SJCRH30 (cell line): ENCODE measurements around the gene ANKRD6. TPM values are rescaled to one million over a fixed set of nuclear protein-coding genes. Genes with fewer than 3 reads are reported as not detected.

Source experiments
- DNase-seq, 2 experiments: peaks; one replicate each; pipeline ENCODE4 v3.0.0-alpha.2; 2015 to 2020
- H3K27ac ChIP-seq: fragments of 250-450 bp; sonication (Bioruptor Pico); 2 replicates; pipeline ENCODE4 v1.5.1; 2020; ENCODE audit warnings: mild to moderate bottlenecking, moderate library complexity
- H3K27me3 ChIP-seq: fragments of 250-450 bp; sonication (Bioruptor Pico); 2 replicates; pipeline ENCODE4 v1.5.1; 2020; ENCODE audit warnings: mild to moderate bottlenecking, moderate library complexity
- H3K36me3 ChIP-seq: fragments of 250-450 bp; sonication (Bioruptor Pico); 2 replicates; pipeline ENCODE4 v1.5.1; 2020; ENCODE audit warnings: mild to moderate bottlenecking, moderate library complexity
- H3K4me1 ChIP-seq: fragments of 250-450 bp; sonication (Bioruptor Pico); 2 replicates; pipeline ENCODE4 v1.5.1; 2020; ENCODE audit warnings: mild to moderate bottlenecking, moderate library complexity
- H3K4me3 ChIP-seq: fragments of 250-450 bp; sonication (Bioruptor Pico); 2 replicates; pipeline ENCODE4 v1.5.1; 2020; ENCODE audit warnings: mild to moderate bottlenecking, moderate library complexity
- H3K9me3 ChIP-seq: fragments of 250-450 bp; sonication (Bioruptor Pico); replicated peaks from 2 replicates; pipeline ENCODE4 v1.5.1; 2020; ENCODE audit warnings: mild to moderate bottlenecking, moderate library complexity
- total RNA-seq: library from RNA; depleted of rRNA; stranded (reverse); fragments of >200 nt; shearing (Covaris generic); gene quantifications from 2 replicates; pipeline ENCODE4 v1.2.3, GENCODE V29; 2014

The ANKRD6 gene
- total RNA-seq, 1 experiment from 2014 or later: 0.73 TPM

DNA sequence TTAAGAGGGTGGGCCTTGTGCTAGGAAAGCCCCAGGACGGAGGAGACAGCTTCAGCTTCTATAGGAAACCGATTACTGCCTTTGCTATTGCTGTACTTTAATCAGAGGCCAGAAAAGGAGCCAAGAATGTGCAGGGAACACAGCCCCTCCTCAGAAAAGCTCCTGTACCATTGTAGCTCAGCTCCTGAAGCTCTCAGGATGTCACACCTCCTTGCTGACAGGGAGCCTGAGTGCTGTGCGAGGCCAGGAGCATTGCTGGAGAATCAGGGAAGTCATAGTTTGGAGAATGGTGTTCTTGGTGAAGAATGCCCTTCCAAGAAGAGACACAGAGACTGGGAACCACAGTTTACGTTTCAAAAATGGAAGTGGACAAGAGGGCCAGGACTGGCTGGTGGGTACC is 158.8 kb downstream of the ANKRD6 start:
- Histone ChIP-seq H3K27ac (no peak overlapping the region), H3K27me3 (no peaks in the 10 kb centered on the region), H3K4me3 (no peak overlapping the region), H3K4me1 (no peaks in the 10 kb centered on the region), H3K36me3 (no peaks in the 10 kb centered on the region), H3K9me3 (no peaks in the 10 kb centered on the region)
- DNase-seq: no peak

DNA sequence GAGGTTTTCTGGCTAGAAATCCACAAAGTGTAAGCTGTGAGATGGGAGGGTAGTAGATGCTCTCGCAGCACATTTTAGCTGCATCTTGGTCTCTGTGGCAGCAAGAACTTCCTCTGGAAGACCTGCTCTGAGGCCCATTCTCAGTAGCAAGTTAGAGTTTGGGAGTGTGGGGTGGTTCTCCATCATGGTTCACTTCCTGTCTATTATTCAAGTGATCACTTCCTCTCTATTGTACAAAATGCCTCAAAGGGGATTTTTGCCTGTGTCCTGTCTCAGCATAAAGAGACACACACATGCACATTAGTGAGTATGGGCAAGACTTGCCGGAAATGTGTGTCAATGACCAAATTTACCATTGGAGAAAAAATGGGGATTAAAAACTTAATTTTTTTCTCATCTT is 163.1 kb downstream of the ANKRD6 start:
- H3K27ac ChIP-seq: no peak overlapping the region
- DNase-seq: no peak
- no peak overlapping the region for H3K4me3 ChIP-seq
- no peaks in the 10 kb centered on the region for H3K9me3 ChIP-seq
- no peaks in the 10 kb centered on the region for H3K36me3 ChIP-seq
- H3K27me3 ChIP-seq: no peaks in the 10 kb centered on the region
- H3K4me1 ChIP-seq: no peaks in the 10 kb centered on the region

DNA sequence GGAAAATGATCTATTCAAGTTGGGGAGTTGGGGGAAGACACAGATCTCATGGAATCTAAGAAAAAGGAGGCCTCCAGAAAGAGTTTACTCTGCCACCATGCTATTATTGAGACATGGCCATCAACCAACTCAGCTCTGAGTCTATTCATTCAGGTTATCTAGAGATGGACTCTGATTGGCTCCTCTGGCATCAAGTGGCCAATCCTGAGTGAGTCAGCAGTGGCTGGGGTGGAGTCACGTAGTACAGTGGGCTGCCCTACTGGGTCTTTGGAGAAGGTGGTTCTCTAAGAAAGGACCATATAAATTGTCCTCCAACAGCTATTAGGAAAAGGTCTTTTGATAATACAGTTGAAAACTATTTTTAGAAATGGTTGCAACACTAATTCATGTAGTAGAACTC is 163.5 kb downstream of the ANKRD6 start:
- no peaks in the 10 kb centered on the region for H3K4me1 ChIP-seq
- no peaks in the 10 kb centered on the region for H3K36me3 ChIP-seq
- no peak overlapping the region for H3K4me3 ChIP-seq
- peak in 1 of 2 experiments; percentile 26 for DNase-seq
- no peaks in the 10 kb centered on the region for H3K9me3 ChIP-seq
- H3K27me3 ChIP-seq: no peaks in the 10 kb centered on the region
- H3K27ac ChIP-seq: no peak overlapping the region

DNA sequence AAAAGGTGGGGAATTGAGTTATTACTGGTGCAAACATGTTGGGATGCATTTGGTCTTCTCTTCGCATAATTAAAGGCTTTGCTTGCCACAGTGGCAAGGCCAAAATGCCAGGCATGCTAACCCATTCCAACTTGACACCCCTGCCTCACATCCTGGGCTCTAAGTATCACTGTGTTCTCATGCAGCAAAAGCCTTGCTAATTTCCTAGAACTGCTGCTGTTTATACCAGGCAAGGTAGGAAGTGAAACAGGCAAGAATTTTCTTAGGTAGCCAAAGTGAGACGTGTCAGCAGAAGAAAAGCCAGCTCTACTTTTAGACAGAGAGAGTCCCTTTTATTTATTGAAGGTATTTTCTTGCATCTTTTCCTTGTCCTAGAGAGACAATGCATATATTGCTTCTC is 164.4 kb downstream of the ANKRD6 start:
- no peak overlapping the region for H3K27ac ChIP-seq
- DNase-seq: no peak
- no peaks in the 10 kb centered on the region for H3K36me3 ChIP-seq
- no peaks in the 10 kb centered on the region for H3K9me3 ChIP-seq
- no peaks in the 10 kb centered on the region for H3K27me3 ChIP-seq
- H3K4me1 ChIP-seq: no peaks in the 10 kb centered on the region
- no peak overlapping the region for H3K4me3 ChIP-seq

DNA sequence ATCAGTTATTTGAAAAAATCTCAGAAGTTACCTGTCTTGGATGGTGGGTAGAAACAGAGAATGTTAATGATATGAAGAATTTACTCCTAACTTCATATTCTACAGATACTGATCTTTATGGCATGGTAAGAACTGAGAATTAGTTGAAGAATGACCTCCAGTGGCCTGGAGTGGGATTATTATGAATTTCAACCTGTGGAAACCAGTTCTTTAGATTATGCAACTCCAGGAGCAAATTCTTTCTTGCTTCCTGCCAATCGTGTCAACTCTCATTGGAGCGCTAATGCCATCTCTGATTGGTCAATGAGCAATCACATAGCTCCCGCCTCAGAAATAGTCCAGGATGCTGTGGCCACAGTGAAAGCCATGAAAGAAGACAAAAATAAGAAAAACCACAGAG is 165.0 kb downstream of the ANKRD6 start:
- Histone ChIP-seq H3K36me3 (no peaks in the 10 kb centered on the region), H3K4me1 (no peaks in the 10 kb centered on the region), H3K9me3 (no peaks in the 10 kb centered on the region), H3K27ac (no peak overlapping the region), H3K27me3 (no peaks in the 10 kb centered on the region), H3K4me3 (no peak overlapping the region)
- DNase-seq: peak in 1 of 2 experiments; percentile 42

DNA sequence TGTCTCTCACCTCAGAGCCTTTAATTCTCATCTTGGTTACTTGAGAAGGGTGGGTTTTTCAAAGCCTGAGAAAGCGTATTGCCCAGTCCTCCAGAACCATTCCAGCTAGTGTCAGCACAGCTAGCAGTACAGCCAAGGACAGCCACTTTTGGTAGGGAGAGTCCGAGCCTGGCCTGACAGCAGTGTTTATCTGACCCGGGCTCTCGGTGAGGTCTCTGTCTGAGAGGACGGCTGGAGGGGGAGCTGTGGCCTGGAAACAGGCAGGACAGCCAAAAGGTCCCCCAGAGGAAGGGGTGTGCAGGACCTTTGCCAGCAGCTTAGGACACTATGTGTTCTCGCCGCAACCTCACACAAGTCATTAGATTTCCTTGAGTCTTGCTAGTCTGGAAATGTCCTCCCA is 166.8 kb downstream of the ANKRD6 start:
- no peak overlapping the region for H3K27ac ChIP-seq
- H3K27me3 ChIP-seq: no peaks in the 10 kb centered on the region
- no peak overlapping the region for H3K4me3 ChIP-seq
- no peaks in the 10 kb centered on the region for H3K36me3 ChIP-seq
- H3K4me1 ChIP-seq: no peaks in the 10 kb centered on the region
- no peaks in the 10 kb centered on the region for H3K9me3 ChIP-seq
- DNase-seq: no peak

DNA sequence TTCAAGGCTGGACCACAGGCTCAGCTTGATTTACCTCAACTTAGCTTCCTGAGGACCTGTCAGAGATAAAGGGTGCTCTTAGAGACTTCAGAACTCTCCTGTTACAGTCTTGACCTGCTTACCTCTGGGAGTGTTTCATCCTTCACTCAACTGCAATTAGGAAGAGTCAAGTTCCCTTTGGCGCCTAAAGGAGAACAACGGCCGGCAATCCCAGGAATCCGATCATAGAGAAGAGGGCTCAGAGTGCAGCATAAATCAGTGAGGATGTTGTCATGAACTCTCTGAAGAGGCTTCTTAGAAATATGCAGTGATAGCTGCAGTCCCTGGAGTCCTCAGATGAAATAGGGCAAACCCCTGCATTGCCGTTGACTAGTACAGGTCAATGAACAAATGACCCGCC is 169.2 kb downstream of the ANKRD6 start:
- Histone ChIP-seq H3K36me3 (no peaks in the 10 kb centered on the region), H3K9me3 (no peaks in the 10 kb centered on the region), H3K27ac (no peak overlapping the region), H3K4me1 (no peaks in the 10 kb centered on the region), H3K27me3 (no peaks in the 10 kb centered on the region), H3K4me3 (no peak overlapping the region)
- DNase-seq: no peak

DNA sequence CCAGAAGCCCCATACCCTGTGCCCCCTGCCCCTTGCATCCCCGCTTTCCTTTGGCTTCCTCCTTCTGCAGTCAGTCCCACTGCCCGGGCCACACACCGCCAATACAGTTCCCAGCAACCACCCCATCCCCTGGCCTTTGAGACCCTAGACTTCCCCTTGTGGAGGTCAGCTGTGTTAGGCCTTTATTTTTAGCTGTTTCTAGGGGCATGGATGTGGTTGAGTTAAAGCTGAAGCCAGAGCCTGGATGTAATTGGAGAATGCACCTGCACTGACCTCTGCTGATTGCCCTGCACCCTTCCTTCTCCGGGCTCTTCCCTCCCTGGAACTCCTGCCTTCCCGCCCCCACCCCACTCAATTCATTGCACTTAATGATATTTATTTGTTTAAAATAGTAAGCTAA is 171.7 kb downstream of the ANKRD6 start:
- Histone ChIP-seq H3K9me3 (no peaks in the 10 kb centered on the region), H3K27ac (no peak overlapping the region), H3K4me3 (no peak overlapping the region), H3K36me3 (no peaks in the 10 kb centered on the region), H3K27me3 (no peaks in the 10 kb centered on the region), H3K4me1 (no peaks in the 10 kb centered on the region)
- no peak for DNase-seq

DNA sequence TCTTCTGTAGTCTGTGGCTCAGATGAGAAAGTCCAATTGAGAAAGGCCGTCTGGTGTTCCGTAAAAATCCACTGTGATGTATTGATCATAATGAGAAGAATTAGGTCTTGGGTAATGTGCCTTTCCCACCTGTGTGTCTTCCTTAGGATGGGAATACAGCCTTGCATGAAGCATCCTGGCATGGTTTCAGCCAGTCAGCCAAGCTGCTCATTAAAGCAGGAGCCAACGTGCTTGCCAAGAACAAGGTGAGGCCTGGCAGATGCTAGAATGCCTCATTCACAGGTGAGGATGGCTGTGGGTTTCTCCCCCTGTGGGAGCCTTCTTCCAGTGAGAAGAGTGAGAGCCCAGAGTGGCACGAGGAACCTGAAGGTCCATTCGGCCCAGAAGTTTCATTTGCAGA is 172.9 kb downstream of the ANKRD6 start:
- Histone ChIP-seq H3K27ac (no peak overlapping the region), H3K27me3 (no peaks in the 10 kb centered on the region), H3K36me3 (no peaks in the 10 kb centered on the region), H3K4me3 (no peak overlapping the region), H3K9me3 (no peaks in the 10 kb centered on the region), H3K4me1 (no peaks in the 10 kb centered on the region)
- no peak for DNase-seq

DNA sequence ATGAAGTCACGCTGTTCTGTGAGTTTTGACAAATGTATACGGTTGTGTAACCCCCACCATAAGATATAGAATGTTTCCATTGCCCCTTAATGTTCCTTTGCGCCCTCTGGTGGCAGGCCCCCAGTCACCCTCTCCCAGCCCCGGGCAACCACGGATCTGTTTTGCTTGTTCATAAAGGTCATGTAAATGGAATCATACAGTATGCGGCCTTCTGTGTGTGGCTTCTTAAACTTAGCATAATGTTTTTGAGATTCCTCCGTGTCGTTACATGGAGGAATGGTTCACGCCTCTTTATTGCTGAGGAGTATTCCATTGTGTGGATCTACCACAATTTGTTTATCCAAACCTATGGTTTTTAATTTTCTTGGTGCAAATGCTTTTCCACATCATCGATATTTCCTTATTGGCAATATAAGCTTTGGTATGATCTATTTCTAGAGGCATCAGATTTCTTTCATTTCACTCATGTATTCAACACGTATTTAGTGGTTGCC is 177.2 kb downstream of the ANKRD6 start:
- no peak overlapping the region for H3K27ac ChIP-seq
- no peak overlapping the region for H3K4me3 ChIP-seq
- no peaks in the 10 kb centered on the region for H3K36me3 ChIP-seq
- no peaks in the 10 kb centered on the region for H3K4me1 ChIP-seq
- H3K27me3 ChIP-seq: no peaks in the 10 kb centered on the region
- peak; percentile 56 to 69 for DNase-seq
- H3K9me3 ChIP-seq: no peaks in the 10 kb centered on the region

DNA sequence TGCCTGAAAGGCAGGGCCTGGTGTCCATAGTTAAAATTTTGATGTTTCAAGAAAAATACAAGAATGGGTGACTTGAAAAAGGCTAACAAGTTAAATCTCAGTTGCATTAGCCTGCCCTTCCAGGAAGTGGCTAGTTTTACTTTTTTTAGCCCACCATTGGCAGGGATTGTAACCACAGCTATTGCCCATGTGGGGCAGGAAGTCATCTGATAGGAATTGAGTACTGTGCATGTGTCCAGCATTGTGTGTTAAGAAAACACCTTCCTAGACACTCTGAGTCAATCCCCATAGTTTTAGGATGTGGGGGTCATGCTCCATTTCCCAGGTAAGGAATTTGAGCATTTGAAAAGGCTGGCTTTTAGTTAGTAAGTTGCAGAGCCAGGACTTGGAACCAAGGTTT is 178.7 kb downstream of the ANKRD6 start:
- no peaks in the 10 kb centered on the region for H3K36me3 ChIP-seq

DNA sequence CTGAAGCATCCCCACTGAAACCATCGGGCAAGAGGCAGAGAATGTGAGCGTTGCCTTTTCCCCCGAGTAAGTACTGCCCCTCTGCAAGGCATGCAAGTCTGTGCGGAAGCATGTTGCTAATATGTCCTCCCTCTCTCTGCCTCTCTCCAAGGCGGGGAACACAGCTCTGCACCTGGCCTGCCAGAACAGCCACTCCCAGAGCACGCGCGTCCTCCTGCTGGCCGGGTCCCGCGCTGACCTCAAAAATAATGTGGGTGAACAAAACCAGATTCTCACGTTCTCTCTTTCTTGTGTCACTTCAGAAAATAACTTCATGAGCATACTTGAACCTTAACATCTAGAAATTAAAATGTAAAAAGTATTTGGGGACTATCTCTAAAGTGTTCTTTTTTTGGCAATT is 179.2 kb downstream of the ANKRD6 start:
- Histone ChIP-seq H3K36me3 (no peaks in the 10 kb centered on the region), H3K4me3 (no peak overlapping the region), H3K9me3 (no peaks in the 10 kb centered on the region), H3K27ac (no peak overlapping the region), H3K27me3 (no peaks in the 10 kb centered on the region), H3K4me1 (no peaks in the 10 kb centered on the region)
- DNase-seq: peak; percentile 13 to 15

More for the DNA sequence above, 178.7 kb downstream of the ANKRD6 start:
- Histone ChIP-seq H3K4me1 (no peaks in the 10 kb centered on the region), H3K27ac (no peak overlapping the region), H3K4me3 (no peak overlapping the region), H3K27me3 (no peaks in the 10 kb centered on the region), H3K9me3 (no peaks in the 10 kb centered on the region)
- no peak for DNase-seq

DNA sequence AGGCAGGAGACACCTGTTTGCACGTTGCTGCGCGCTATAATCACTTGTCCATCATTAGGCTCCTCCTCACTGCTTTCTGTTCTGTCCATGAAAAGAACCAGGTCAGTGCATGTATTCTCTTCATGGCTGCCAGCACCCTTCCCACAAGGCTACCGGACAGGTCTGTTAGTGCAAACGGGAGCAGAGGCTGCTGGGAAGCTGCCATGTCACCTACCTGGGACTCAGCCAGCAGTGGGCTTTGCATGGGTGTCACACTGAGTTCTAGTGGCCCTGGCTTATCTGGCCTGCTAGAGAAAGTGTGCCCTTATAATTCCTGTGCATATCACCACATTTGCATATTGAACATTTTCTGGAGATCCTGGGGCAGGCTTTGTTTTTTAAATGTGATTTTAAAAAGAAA is 180.8 kb downstream of the ANKRD6 start:
- Histone ChIP-seq H3K9me3 (no peaks in the 10 kb centered on the region), H3K36me3 (no peaks in the 10 kb centered on the region), H3K27ac (no peak overlapping the region), H3K27me3 (no peaks in the 10 kb centered on the region), H3K4me3 (no peak overlapping the region), H3K4me1 (no peaks in the 10 kb centered on the region)
- no peak for DNase-seq

DNA sequence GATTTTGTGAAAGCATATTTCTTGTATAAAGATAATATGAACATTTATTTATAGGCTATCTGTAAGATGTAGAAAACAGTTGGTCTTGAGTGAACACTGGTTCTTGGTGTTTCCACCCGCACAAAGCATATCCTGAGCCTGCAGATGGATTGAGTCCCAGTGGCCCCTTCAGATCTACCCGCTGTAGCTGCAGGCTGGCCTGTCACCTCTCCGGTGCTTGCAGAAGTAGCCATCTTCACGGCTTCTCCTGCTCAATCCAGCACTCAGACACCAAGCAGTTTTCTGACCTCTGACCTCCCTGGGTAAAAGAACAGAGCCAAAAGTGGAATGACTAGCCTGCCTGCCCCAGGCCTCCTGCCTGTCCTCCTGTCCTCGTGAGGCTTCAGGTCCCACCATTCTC is 182.9 kb downstream of the ANKRD6 start:
- H3K4me1 ChIP-seq: no peaks in the 10 kb centered on the region

DNA sequence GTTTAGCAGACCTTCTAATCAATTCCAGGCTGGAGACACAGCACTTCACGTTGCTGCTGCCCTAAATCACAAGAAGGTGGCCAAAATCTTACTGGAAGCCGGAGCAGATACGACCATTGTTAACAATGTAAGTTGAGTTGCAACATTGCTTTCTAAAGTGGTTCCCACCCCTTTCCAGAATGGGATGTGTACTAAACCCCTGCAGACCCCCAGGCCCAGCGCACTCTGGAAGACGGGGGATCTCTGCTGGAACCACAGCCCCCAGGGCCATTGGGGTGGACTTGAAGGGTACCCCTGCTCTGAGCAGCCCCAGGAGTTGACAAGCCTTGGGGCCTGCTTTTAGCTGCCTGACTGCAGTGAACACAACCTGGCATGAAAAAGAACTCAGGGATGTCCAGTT is 183.6 kb downstream of the ANKRD6 start:
- H3K27ac ChIP-seq: no peak overlapping the region
- no peak overlapping the region for H3K4me3 ChIP-seq
- no peaks in the 10 kb centered on the region for H3K9me3 ChIP-seq
- DNase-seq: no peak
- no peaks in the 10 kb centered on the region for H3K27me3 ChIP-seq
- no peaks in the 10 kb centered on the region for H3K36me3 ChIP-seq
- no peaks in the 10 kb centered on the region for H3K4me1 ChIP-seq

More for the DNA sequence above, 182.9 kb downstream of the ANKRD6 start:
- Histone ChIP-seq H3K9me3 (no peaks in the 10 kb centered on the region), H3K4me3 (no peak overlapping the region), H3K36me3 (no peaks in the 10 kb centered on the region), H3K27ac (no peak overlapping the region), H3K27me3 (no peaks in the 10 kb centered on the region)
- DNase-seq: no peak

DNA sequence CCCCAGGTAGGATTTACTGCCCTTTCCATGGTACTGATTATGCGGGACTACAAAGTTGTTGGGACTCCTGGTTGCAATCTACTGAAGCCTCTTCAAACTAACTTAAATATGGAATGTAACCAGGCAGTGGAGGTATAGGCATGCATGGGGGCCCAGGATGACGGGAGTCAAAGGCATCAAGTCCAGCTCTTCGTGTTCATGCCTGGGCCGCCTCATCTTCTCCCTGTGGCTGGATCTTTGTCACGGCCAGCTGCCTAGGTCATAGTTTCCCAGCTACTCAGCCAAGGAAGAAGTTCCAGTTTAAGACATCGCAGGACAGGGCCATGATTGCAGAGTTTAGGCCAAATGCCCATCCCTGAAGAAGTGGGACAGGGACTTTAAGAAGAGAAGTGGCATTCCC is 185.1 kb downstream of the ANKRD6 start:
- Histone ChIP-seq H3K4me3 (no peak overlapping the region), H3K27ac (no peak overlapping the region), H3K27me3 (no peaks in the 10 kb centered on the region), H3K4me1 (no peaks in the 10 kb centered on the region), H3K9me3 (no peaks in the 10 kb centered on the region), H3K36me3 (no peaks in the 10 kb centered on the region)
- no peak for DNase-seq

DNA sequence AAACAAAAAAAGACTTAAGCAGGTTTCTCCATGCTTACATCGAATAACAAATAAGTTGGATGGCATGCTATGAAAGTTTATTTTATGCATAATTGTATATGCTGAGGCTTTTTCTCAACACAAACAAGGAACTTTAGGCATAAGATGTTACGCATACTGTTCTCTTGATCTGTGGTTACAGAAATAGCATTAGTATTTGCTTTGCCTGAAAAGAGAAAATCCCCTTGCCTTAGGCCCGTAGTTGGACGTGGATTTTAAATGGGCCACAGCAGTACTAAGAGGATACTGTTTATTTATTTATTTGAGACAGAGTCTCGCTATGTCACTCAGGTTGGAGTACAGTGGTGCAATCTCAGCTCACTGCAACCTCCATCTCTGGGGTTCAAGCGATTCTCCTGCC is 186.6 kb downstream of the ANKRD6 start:
- H3K27me3 ChIP-seq: no peaks in the 10 kb centered on the region
- no peaks in the 10 kb centered on the region for H3K36me3 ChIP-seq
- H3K27ac ChIP-seq: no peak overlapping the region
- H3K9me3 ChIP-seq: no peaks in the 10 kb centered on the region
- H3K4me1 ChIP-seq: no peaks in the 10 kb centered on the region
- H3K4me3 ChIP-seq: no peak overlapping the region
- DNase-seq: no peak
